CD4-positive, alpha-beta T cell treated with Interleukin-6 at 100 ng/mL for 8 hours (primary cell): ENCODE results near the gene TAOK3.
"Not testable (repeated sequence)": the region's sequence is repeated elsewhere in the genome, so short reads cannot be mapped to it uniquely, and the experiment has no call there.

Source experiments
- DNase-seq: peaks from one replicate; pipeline ENCODE4 v3.0.0-alpha.2; 2020; ENCODE audit warnings: mixed read lengths, low spot score

The TAOK3 gene

GRCh38 chr12:118299791-118300460, 72.8 kb downstream of the TAOK3 start:
- DNase-seq = no peak

DNA sequence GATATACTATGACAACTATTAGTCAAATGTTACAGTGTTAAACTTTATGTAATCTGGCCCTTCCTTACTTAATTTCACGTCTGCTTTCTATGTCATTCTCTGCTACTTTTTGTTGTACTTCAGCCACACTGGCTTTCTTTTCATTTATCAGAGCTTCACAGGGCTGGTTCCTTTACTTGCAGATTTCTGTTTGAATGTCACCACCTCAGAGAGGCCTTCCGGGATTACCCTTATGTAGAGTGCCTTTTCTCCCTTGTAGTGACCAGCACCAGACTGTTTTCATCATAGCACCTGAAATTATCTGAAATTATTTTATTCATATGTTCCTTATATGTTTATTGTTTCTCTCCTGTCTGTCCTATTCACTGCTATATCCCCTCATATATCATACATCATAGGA, 75.4 kb downstream of the TAOK3 start:
- no peak for DNase-seq

DNA sequence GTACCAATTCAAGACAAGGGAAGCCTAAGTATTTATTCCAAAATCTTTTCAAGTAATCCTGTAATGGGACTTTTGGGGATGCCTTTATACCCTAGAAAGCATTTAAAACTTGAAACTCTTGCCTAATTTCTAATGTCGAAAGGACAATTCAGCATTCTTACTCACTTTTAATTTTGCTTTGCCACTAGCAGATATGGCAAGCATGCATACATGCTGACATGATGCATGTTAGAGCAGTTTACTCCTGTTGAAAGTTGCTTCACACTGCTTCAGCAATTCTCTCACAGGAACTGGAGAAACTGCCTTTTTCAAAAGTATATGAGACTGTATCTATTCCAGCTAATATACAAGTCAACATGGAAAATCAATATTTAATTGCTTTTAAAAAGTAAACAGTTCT, 79.9 kb downstream of the TAOK3 start:
- DNase-seq = no peak

DNA sequence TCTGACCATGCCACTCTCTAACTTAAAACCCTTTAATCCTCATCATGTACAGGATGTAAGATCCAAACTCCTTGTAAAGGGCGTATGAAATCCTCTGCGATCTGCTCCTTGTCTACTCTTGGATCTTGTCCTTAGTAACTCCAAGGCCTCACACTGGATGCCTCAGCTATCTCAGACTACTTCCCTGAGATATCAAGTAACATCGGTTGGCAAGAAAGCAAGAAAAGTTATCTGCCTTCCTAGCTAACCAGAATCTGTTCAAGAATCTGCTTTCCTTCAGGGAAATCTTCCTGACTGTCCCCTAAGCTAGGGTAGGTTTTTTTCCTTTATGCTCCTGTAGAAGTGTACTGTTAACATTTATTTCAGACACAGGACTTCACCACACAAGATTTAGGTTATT, 82.6 kb downstream of the TAOK3 start:
- DNase-seq = no peak

DNA sequence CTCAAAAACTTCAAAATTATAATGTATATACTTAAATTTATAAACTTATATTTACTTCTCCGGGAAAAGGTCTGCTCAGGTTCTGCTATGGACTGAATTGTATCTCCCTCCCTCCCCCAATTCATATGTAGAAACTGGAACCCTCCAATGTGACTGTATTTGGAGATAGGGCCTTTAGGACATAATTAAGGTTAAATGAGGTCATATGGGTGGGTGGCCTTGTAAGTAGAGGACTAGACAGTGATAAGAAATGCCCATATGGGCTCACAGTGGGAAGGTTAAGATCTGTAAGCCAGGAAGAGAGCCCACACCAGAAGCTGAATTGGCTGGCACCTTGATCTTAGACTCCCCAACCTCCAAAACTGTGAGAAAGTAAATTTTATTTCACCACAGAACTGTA, 84.5 kb downstream of the TAOK3 start:
- no peak for DNase-seq

- no peak for DNase-seq
Observed at GRCh38 chr12:118287728-118288127, 85.0 kb downstream of the TAOK3 start.

DNA sequence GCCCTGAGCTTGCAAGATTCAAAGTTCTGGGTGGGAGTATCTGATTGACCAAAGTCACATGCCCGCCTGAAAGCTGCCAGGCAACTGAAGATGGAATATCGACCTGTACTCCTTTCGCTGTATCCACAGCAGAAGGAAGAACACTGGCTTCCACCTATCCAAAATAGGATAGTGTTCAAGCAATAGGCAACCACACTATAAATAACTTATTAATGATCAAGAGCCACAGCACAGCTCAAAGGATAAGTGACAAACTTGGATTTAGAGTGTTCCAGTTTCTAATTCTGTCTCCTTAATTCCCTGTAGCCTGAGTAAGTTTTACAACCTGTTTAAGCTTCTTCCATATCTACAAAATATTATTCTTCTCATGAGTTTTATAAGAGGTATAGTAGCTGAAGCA, 89.9 kb downstream of the TAOK3 start:
- no peak for DNase-seq

DNA sequence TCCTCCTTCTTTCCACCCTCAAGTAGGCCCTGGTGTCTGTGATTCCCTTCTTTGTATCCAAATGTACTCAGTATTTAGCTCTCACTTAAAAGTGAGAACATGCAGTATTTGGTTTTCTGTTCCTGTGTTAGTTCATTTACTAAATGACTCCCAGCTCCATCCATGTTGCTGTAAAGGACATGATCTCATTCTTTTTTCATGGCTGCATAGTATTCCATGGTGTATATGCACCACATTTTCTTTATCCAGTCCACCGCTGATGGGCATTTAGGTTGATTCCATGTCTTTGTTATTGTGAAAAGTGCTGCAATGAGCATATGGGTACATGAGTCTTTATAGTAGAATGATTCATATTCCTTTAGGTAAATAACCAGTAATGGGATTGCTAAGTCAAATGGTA, 94.4 kb downstream of the TAOK3 start:
- not testable (repeated sequence) for DNase-seq

GRCh38 chr12:118274066-118274465, 98.6 kb downstream of the TAOK3 start:
- no peak for DNase-seq

DNA sequence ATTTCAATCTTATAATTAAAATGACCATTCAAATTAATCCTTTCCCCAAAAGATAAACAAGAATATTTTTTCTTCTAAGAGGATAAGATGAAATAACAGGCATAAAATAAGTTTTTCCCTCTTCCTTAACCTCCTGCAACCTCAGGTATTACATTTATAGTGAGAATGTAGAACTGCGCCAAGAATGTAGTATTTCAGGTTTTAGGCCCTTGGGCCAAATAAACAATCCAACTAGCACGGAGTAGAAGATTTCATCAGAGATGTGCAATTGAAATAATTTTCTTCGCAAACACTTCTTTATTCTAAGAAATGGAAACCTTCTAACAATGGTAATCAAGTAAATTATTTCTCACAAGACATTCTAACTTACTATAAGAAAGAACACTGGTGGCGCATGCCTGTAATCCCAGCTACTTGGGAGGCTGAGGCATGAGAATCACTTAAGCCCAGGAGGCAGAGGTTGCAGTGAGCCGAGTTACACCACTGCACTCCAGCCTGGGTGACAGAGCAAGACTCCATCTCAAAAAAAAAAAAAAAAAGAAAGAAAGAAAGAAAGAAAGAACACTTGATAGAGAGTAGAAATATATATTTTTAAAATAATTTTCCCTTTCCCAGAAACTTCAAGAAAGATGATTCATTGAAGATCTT, 100.8 kb downstream of the TAOK3 start:
- DNase-seq = no peak

DNA sequence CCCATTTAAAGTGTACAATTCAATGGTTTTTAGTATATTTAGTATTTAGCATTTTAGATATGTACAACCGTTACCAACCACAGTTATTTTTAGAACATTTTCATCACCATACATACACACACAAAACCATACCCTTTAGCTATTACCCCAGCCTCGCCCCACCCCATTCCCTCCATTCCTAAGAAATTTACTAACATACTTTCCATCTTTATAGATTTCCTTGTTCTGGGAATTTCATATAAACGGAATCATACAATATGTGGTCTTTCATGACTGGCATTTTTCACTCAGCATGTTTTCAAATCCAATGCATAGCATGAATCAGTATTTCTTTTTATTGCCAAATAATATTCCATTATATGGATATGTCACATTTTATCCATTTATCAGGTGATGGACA, 101.5 kb downstream of the TAOK3 start:
- DNase-seq = no peak

- no peak for DNase-seq
Observed at GRCh38 chr12:118269806-118270205, 102.9 kb downstream of the TAOK3 start.

- no peak for DNase-seq
Observed at GRCh38 chr12:118259079-118259478, 113.6 kb downstream of the TAOK3 start.

GRCh38 chr12:118256352-118256751, 116.4 kb downstream of the TAOK3 start:
- no peak for DNase-seq

DNA sequence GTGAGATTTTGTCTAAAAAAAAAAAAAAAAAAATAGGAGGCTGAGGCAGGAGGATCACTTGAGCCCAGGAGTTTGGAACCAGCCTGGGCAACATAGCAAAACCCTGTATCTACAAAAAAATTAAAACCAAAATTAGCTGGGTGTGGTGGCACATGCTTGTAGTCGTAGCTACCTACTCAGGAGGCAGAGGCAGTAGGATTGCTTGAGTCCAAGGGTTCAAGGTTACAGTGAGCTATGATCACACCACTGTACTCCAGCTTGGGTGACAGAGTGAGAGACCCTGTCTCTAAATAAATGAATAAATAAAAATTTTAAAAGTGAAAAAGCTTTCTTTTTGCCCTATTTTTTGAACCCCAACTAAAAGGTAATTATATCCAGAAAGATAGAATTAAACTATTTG, 123.2 kb downstream of the TAOK3 start:
- no peak for DNase-seq

- DNase-seq = not testable (repeated sequence)
Observed at GRCh38 chr12:118245886-118246285, 126.8 kb downstream of the TAOK3 start.

DNA sequence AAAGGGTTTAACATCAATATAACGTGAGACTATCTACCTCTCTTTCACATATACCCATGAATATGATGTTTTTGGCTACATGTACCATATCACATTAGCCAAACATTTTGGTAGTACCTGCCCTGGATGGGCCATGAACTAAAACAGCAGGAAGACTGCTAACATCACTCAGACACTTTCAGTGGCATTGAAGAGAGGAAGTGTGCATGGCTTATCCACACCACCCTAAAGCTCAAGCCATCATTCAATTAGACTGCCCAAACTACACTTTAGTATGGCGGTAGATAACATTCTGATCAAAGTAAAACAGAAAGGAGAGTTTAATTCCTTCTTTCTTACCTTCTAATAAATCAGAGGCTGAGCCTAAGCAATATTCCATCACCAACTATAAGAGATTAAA, 133.8 kb downstream of the TAOK3 start:
- no peak for DNase-seq

DNA sequence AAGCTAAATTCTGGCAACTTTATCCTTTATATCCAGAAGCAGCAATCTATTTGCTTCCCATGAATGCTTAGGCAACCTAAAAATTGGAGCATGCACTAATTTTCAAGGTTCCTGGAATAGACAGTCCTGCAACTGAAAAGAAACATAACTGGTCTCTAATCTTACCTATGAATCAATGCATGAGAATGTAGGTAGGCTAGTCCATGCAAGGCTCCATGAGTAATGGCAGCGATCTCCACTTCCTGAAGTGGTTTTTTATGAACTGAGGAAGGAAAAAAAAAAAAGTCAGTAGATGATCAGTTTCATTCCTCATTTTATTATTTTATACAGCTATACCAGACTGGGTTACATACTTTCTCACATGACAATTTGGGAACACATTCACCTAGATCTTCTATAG, 134.8 kb downstream of the TAOK3 start:
- no peak for DNase-seq

DNA sequence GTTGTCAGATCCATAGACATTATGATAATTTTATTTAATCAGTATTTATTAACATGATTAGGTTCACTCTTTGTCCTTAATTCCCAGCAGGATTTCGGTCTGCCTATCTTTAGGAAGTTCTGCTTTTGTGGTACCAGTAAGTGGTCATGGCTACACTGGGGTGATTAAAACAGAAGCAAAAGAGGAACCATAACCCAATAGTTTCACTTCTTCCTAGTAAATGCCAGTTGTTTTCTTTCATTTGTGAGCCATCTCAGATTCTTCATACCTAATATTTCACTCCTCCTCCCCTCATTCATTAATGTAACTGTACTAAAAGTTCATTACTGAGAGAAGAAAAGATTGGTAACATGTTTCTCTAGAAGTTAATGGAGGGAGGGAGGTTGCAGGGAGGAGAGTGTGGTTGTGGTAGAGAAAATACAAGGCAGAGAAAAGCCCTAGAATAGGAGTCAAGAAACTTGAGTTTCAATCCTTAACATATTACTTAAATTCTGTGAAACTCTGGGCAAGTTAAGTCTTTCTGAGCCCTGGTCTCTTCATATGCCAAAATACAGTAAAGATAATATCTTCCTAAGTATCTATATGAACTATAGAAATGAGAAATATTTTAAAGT, 135.5 kb downstream of the TAOK3 start:
- DNase-seq = no peak

- DNase-seq = no peak
Observed at GRCh38 chr12:118220702-118221101, 152.0 kb downstream of the TAOK3 start.

DNA sequence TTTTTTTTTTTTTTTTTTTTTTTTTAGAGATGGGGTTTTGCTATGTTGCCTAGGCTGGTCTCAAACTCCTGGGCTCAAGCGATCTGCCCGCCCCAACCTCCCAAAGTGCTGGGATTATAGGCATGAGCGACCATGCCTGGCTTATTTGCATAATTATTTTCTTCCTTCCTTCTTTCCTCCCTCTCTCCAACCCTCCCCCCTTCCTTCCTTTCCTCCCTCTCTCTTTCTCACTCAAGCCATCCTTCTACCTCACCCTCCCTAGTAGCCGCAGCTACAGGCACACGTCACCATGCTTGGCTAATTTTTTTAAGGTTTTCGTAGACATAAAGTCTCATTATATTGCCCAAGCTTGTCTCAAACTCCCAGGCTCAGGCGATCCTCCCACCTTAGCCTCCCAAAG, 152.9 kb downstream of the TAOK3 start:
- no peak for DNase-seq

GRCh38 chr12:118219106-118219505, 153.6 kb downstream of the TAOK3 start:
- DNase-seq = no peak

- DNase-seq = no peak
Observed at GRCh38 chr12:118213452-118213851, 159.3 kb downstream of the TAOK3 start.

- no peak for DNase-seq
Observed at GRCh38 chr12:118212606-118213005, 160.1 kb downstream of the TAOK3 start.
